ENCODE results near the gene LRWD1.
"Not testable (repeated sequence)": the region's sequence is repeated elsewhere in the genome, so short reads cannot be mapped to it uniquely, and the experiment has no call there.

LRWD1 gene

GRCh38 chr7:102472126-102473041, 7.6 kb downstream of the LRWD1 start:
- peak overlapping the region; percentile 77 for H3K27ac Mint-ChIP-seq
- no peaks in the 10 kb centered on the region for H3K9me3 Mint-ChIP-seq
- no peaks in the 10 kb centered on the region for H3K4me1 Mint-ChIP-seq
- H3K4me3 Mint-ChIP-seq, result no peak overlapping the region
- TF ChIP-seq CTCF (IDR thresholded peaks at IDR 0.05), result no peak
- DNase-seq, result no peak
- no peaks in the 10 kb centered on the region for H3K36me3 Mint-ChIP-seq (ENCODE audit: low read depth)
- no peaks in the 10 kb centered on the region for H3K27me3 Mint-ChIP-seq (ENCODE audit: low read depth, poor library complexity)

- no peaks in the 10 kb centered on the region for H3K4me1 Mint-ChIP-seq
- no peak overlapping the region for H3K27ac Mint-ChIP-seq
- DNase-seq, result no peak
- H3K36me3 Mint-ChIP-seq (ENCODE audit: low read depth), result no peaks in the 10 kb centered on the region
- H3K9me3 Mint-ChIP-seq, result no peaks in the 10 kb centered on the region
- H3K4me3 Mint-ChIP-seq, result no peak overlapping the region
- no peak for TF ChIP-seq CTCF (IDR thresholded peaks at IDR 0.05)
- H3K27me3 Mint-ChIP-seq (ENCODE audit: low read depth, poor library complexity), result no peaks in the 10 kb centered on the region
These were observed 8.6 kb downstream of the LRWD1 start for GRCh38 chr7:102473271-102473991.

GRCh38 chr7:102474116-102474515, 9.3 kb downstream of the LRWD1 start:
- not testable (repeated sequence) for H3K36me3 Mint-ChIP-seq (ENCODE audit: low read depth); H3K4me3 Mint-ChIP-seq; H3K9me3 Mint-ChIP-seq; H3K27me3 Mint-ChIP-seq (ENCODE audit: low read depth, poor library complexity); H3K4me1 Mint-ChIP-seq; DNase-seq; H3K27ac Mint-ChIP-seq

- not testable (repeated sequence) for H3K27ac Mint-ChIP-seq, DNase-seq, H3K4me3 Mint-ChIP-seq
These were observed 10.1 kb downstream of the LRWD1 start for GRCh38 chr7:102474736-102475435.

GRCh38 chr7:102478314-102479208, 13.8 kb downstream of the LRWD1 start, which contains the start of gene POLR2J:
Gene POLR2J, minus strand, starts transcription at chr7:102478922. Its CDS starts 62 bp downstream, at chr7:102478860.
- not testable (repeated sequence) for H3K36me3 Mint-ChIP-seq (ENCODE audit: low read depth); H3K9me3 Mint-ChIP-seq; H3K27me3 Mint-ChIP-seq (ENCODE audit: low read depth, poor library complexity); H3K27ac Mint-ChIP-seq; H3K4me1 Mint-ChIP-seq
- DNase-seq, result peak; percentile 72
- peak within 1 kb of the TSS; percentile 82 for H3K4me3 Mint-ChIP-seq

More at GRCh38 chr7:102474736-102475435, 10.1 kb downstream of the LRWD1 start:
- H3K36me3 Mint-ChIP-seq (ENCODE audit: low read depth); H3K4me1 Mint-ChIP-seq; H3K27me3 Mint-ChIP-seq (ENCODE audit: low read depth, poor library complexity); H3K9me3 Mint-ChIP-seq: not testable (repeated sequence)

GRCh38 chr7:102479209-102479584, 14.4 kb downstream of the LRWD1 start:
- not testable (repeated sequence) for H3K27me3 Mint-ChIP-seq (ENCODE audit: low read depth, poor library complexity); H3K27ac Mint-ChIP-seq

GRCh38 chr7:102479982-102480637, 15.3 kb downstream of the LRWD1 start:
- not testable (repeated sequence) for H3K4me3 Mint-ChIP-seq; H3K9me3 Mint-ChIP-seq; H3K4me1 Mint-ChIP-seq; H3K36me3 Mint-ChIP-seq (ENCODE audit: low read depth); H3K27me3 Mint-ChIP-seq (ENCODE audit: low read depth, poor library complexity)
- H3K27ac Mint-ChIP-seq, result peak overlapping the region; percentile 50
- DNase-seq, result peak; percentile 66

More at GRCh38 chr7:102479209-102479584, 14.4 kb downstream of the LRWD1 start:
- DNase-seq; H3K9me3 Mint-ChIP-seq; H3K36me3 Mint-ChIP-seq (ENCODE audit: low read depth); H3K4me1 Mint-ChIP-seq; H3K4me3 Mint-ChIP-seq: not testable (repeated sequence)

- H3K36me3 Mint-ChIP-seq (ENCODE audit: low read depth); H3K4me3 Mint-ChIP-seq; H3K27me3 Mint-ChIP-seq (ENCODE audit: low read depth, poor library complexity); H3K27ac Mint-ChIP-seq; DNase-seq; H3K4me1 Mint-ChIP-seq; H3K9me3 Mint-ChIP-seq: not testable (repeated sequence)
These were observed 17.2 kb downstream of the LRWD1 start for GRCh38 chr7:102481962-102482361.

- not testable (repeated sequence) for DNase-seq; H3K27me3 Mint-ChIP-seq (ENCODE audit: low read depth, poor library complexity); H3K4me1 Mint-ChIP-seq; H3K27ac Mint-ChIP-seq; H3K4me3 Mint-ChIP-seq; H3K36me3 Mint-ChIP-seq (ENCODE audit: low read depth); H3K9me3 Mint-ChIP-seq
These were observed 19.5 kb downstream of the LRWD1 start for GRCh38 chr7:102484317-102484716.

- not testable (repeated sequence) for H3K4me3 Mint-ChIP-seq; H3K4me1 Mint-ChIP-seq; H3K27ac Mint-ChIP-seq; H3K36me3 Mint-ChIP-seq (ENCODE audit: low read depth); H3K9me3 Mint-ChIP-seq; H3K27me3 Mint-ChIP-seq (ENCODE audit: low read depth, poor library complexity)
- peak; percentile 80 for DNase-seq
These were observed 25.8 kb downstream of the LRWD1 start for GRCh38 chr7:102490529-102491075.
